MM.1S (cell line): ENCODE data around the gene CCND2.

ENCODE experiments used
- DNase-seq: peaks from one replicate; pipeline ENCODE4 v3.0.0-alpha.2; 2015
- H2AFZ ChIP-seq: fragments of 300-600 bp; sonication (generic); 2 replicates; pipeline ENCODE4 v1.6.0; 2016; ENCODE audit warnings: antibody characterized with exemption, low read length
- H3F3A ChIP-seq: fragments of 300-600 bp; sonication (generic); 2 replicates; pipeline ENCODE4 v1.6.1; 2016; ENCODE audit warnings: mild to moderate bottlenecking, antibody characterized with exemption, low read length, moderate library complexity, mixed read lengths; ENCODE audit not compliant: insufficient read depth
- H3K27ac ChIP-seq: fragments of 300-600 bp; sonication (generic); 2 replicates; pipeline ENCODE4 v1.5.1; 2016; ENCODE audit warnings: mild to moderate bottlenecking, low read length
- H3K27me3 ChIP-seq: fragments of 300-600 bp; sonication (generic); replicated peaks from 2 replicates; pipeline ENCODE4 v1.6.0; 2016; ENCODE audit warnings: low read length; ENCODE audit not compliant: insufficient read depth
- H3K36me3 ChIP-seq: fragments of 300-600 bp; sonication (generic); replicated peaks from 2 replicates; pipeline ENCODE4 v1.6.1; 2016; ENCODE audit warnings: mild to moderate bottlenecking, low read length, mixed read lengths; ENCODE audit not compliant: insufficient read depth
- H3K4me1 ChIP-seq: fragments of 300-600 bp; sonication (generic); 2 replicates; pipeline ENCODE4 v1.6.1; 2016; ENCODE audit warnings: low read length, mixed read lengths
- H3K4me2 ChIP-seq: fragments of 300-600 bp; sonication (generic); 2 replicates; pipeline ENCODE4 v1.6.0; 2016; ENCODE audit warnings: low read depth, low read length
- H3K4me3 ChIP-seq: fragments of 300-600 bp; sonication (generic); 2 replicates; pipeline ENCODE4 v1.5.1; 2016; ENCODE audit warnings: low read length, mixed read lengths
- H3K79me2 ChIP-seq: fragments of 300-600 bp; sonication (generic); 2 replicates; pipeline ENCODE4 v1.6.1; 2016; ENCODE audit warnings: mixed run types, low read length, mixed read lengths
- H3K9ac ChIP-seq: fragments of 300-600 bp; sonication (generic); 2 replicates; pipeline ENCODE4 v1.6.1; 2016; ENCODE audit warnings: low read length, mixed read lengths
- H3K9me2 ChIP-seq: fragments of 300-600 bp; sonication (generic); replicated peaks from 2 replicates; pipeline ENCODE4 v1.6.1; 2016; ENCODE audit warnings: mild to moderate bottlenecking, low read length, mixed read lengths; ENCODE audit not compliant: insufficient read depth
- H3K9me3 ChIP-seq: fragments of 300-600 bp; sonication (generic); replicated peaks from 2 replicates; pipeline ENCODE4 v1.6.1; 2016; ENCODE audit warnings: mild to moderate bottlenecking, low read length, mixed read lengths; ENCODE audit not compliant: insufficient read depth
- H4K20me1 ChIP-seq: fragments of 300-600 bp; sonication (generic); 2 replicates; pipeline ENCODE4 v1.6.1; 2016; ENCODE audit warnings: mild to moderate bottlenecking, low read length, moderate library complexity, mixed read lengths; ENCODE audit not compliant: insufficient read depth
- EZH2 ChIP-seq: fragments of 300-600 bp; sonication (generic); optimal IDR thresholded peaks from 2 replicates; pipeline ENCODE3; 2017; ENCODE audit warnings: low read depth, mild to moderate bottlenecking, antibody characterized with exemption, low read length, mixed read lengths
- EZH2phosphoT487 ChIP-seq: fragments of 300-600 bp; sonication (generic); IDR thresholded peaks from 2 replicates; pipeline ENCODE4 v1.6.1; 2018; ENCODE audit warnings: antibody characterized with exemption, low read length
- TF ChIP-seq, protein P1 (sequence below): fragments of 300-600 bp; sonication (generic); IDR thresholded peaks from 2 replicates; pipeline ENCODE4 v1.5.1; 2016; ENCODE audit warnings: antibody characterized with exemption, low read length, mixed read lengths

Gene CCND2

DNA sequence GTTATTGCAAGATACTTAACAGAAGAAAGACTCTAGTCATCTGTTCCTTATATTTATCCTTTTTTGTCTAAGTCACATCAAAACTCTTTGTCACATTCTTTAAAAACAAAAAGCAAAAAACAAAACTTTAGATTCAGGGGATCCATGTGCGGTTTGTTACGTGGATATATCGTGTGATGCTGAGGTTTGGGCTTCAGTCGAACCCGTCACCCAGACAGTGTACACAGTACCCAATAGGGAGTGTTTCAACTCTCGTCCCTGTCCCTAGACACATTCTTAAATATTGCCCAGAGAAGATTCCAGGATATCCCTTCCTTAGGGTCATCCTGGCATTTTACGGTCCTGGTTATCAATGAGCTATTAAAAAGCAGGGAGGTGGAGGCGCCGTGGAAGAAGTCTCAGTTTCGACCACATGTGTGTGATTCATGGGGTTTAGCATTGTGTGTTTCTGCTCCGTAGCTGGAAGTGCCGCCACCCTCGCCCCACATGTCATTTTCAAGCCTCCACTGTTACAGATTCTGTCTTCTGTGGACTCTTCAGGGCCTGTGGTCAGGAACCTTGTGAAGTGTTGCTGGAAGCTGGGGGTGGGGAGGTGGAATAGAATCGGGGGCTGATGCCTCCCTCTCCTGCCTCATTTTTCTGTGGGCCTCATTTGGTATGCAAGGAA lies 19.9 kb downstream of the CCND2 start:
- H3F3A ChIP-seq: peaks cover 89% of the 10 kb centered on the region
- peaks cover 94% of the 10 kb centered on the region for H4K20me1 ChIP-seq
- H3K27ac ChIP-seq: no peak overlapping the region
- no peaks in the 10 kb centered on the region for H3K9me3 ChIP-seq
- peaks cover 96% of the 10 kb centered on the region for H3K79me2 ChIP-seq
- H2AFZ ChIP-seq: no peak overlapping the region
- no peak for TF ChIP-seq EZH2
- TF ChIP-seq, protein P1, sequence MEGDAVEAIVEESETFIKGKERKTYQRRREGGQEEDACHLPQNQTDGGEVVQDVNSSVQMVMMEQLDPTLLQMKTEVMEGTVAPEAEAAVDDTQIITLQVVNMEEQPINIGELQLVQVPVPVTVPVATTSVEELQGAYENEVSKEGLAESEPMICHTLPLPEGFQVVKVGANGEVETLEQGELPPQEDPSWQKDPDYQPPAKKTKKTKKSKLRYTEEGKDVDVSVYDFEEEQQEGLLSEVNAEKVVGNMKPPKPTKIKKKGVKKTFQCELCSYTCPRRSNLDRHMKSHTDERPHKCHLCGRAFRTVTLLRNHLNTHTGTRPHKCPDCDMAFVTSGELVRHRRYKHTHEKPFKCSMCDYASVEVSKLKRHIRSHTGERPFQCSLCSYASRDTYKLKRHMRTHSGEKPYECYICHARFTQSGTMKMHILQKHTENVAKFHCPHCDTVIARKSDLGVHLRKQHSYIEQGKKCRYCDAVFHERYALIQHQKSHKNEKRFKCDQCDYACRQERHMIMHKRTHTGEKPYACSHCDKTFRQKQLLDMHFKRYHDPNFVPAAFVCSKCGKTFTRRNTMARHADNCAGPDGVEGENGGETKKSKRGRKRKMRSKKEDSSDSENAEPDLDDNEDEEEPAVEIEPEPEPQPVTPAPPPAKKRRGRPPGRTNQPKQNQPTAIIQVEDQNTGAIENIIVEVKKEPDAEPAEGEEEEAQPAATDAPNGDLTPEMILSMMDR: no peak
- no peak for TF ChIP-seq EZH2phosphoT487
- H3K9me2 ChIP-seq: no peaks in the 10 kb centered on the region
- H3K4me3 ChIP-seq: no peak overlapping the region
- no peak overlapping the region for H3K9ac ChIP-seq
- peaks cover 52% of the 10 kb centered on the region for H3K36me3 ChIP-seq
- no peaks in the 10 kb centered on the region for H3K27me3 ChIP-seq
- no peaks in the 10 kb centered on the region; the same call in 1 of the 2 replicates for H3K4me1 ChIP-seq
- DNase-seq: no peak
- no peak overlapping the region for H3K4me2 ChIP-seq

DNA sequence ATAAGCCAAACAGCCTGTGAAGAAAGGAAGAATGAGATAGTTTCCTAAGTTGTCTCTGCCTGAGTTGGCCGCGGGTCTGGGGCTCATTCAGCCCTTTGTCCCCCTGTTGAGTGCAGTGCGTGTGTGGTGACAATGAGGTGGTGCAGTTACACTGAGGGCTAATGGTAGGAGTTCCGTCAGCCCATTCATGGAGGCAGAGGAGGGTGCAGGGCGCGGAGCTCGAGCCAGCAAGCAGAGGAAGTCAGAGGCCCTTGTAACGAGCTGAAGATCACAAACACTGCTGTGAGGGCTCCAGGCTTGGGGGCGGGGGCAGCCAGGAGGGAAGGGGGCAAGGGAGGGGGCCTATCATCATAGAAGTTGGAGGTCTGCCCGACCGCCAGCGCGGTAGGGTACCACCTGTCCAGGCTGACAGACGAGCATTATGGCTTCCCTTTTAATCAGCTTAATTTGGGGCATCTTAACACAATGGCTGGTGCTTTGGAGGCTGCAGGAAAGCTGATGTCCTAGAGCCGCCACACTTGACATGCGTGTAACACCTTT lies 20.5 kb downstream of the CCND2 start:
- Histone ChIP-seq H3K9me3 (no peaks in the 10 kb centered on the region), H3K36me3 (peaks cover 52% of the 10 kb centered on the region), H3K27ac (no peak overlapping the region), H3K4me1 (no peaks in the 10 kb centered on the region), H3K27me3 (no peaks in the 10 kb centered on the region), H4K20me1 (peaks cover 94% of the 10 kb centered on the region), H3K9ac (no peak overlapping the region), H2AFZ (no peak overlapping the region), H3K79me2 (peaks cover 95% of the 10 kb centered on the region), H3K9me2 (no peaks in the 10 kb centered on the region), H3F3A (peaks cover 88% of the 10 kb centered on the region), H3K4me2 (no peak overlapping the region), H3K4me3 (no peak overlapping the region)
- DNase-seq: no peak
- TF ChIP-seq EZH2 (no peak), EZH2phosphoT487 (no peak)
- TF ChIP-seq, protein P1: no peak

DNA sequence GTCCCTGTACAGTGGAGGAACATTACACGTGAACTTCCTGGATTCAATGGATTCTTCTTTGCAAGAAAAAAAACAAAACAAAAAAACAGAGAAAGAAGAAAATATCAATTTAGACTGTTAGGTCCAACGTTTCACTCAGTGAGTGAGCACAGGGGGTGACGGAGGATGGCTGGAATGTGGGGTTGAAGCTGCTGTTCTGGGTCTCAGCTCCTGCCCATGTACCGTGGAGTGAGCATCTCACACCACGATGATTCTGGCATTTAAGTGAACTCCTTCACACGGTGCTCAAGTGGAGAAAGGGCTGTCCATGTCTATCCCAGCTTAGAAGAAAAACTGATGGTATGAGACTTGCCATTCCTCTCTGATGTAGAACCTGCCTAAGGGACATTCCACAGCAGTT lies 23.2 kb downstream of the CCND2 start:
- no peaks in the 10 kb centered on the region for H3K27me3 ChIP-seq
- H3K9me3 ChIP-seq: no peaks in the 10 kb centered on the region
- peaks cover 58% of the 10 kb centered on the region for H3K36me3 ChIP-seq
- DNase-seq: no peak
- peaks cover 89% of the 10 kb centered on the region for H3K79me2 ChIP-seq
- no peak overlapping the region for H3K9ac ChIP-seq
- no peaks in the 10 kb centered on the region for H3K4me1 ChIP-seq
- H3K27ac ChIP-seq: no peak overlapping the region
- no peaks in the 10 kb centered on the region for H3K9me2 ChIP-seq
- peaks cover 92% of the 10 kb centered on the region for H4K20me1 ChIP-seq
- no peak overlapping the region for H3K4me2 ChIP-seq
- no peak overlapping the region for H2AFZ ChIP-seq
- TF ChIP-seq EZH2: no peak
- TF ChIP-seq, protein P1: no peak
- no peak for TF ChIP-seq EZH2phosphoT487
- H3K4me3 ChIP-seq: no peak overlapping the region
- peaks cover 89% of the 10 kb centered on the region for H3F3A ChIP-seq
